PC-3 (cell line): ENCODE data around the gene TMEM218. TPM values are rescaled to one million over a fixed set of nuclear protein-coding genes. Genes with fewer than 3 reads are reported as not detected.

Source experiments
- ATAC-seq: fragments of 200-7000 bp; cut with Tn5 transposase; 2 replicates; pipeline ENCODE4 v1.9.1; 2020; ENCODE audit warnings: mild to moderate bottlenecking, moderate library complexity
- BruUV-seq: library from RNA; stranded (reverse); fragments of 400-500 nt; replicated peaks from 2 replicates; lab custom pipeline; 2021; lab: Mats Ljungman, UMichigan
- CTCF ChIA-PET: fragments of 300-600 bp; sonication (Branson Sonifier 250); formaldehyde crosslinking; loops from one replicate; lab custom pipeline; 2022; ENCODE audit warnings: antibody characterized with exemption; lab: Charles Lee
- POLR2A ChIA-PET: fragments of 300-600 bp; sonication (Branson Sonifier 250); formaldehyde crosslinking; loops from one replicate; lab custom pipeline; 2022; ENCODE audit warnings: antibody characterized with exemption; ENCODE audit not compliant: unreplicated experiment; lab: Charles Lee
- DNase-seq: peaks from one replicate; pipeline ENCODE4 v3.0.0-alpha.2; 2015
- H2AFZ ChIP-seq: fragments of 300-600 bp; sonication (generic); 2 replicates; pipeline ENCODE4 v1.6.0; 2016; ENCODE audit warnings: antibody characterized with exemption, low read length
- H3F3A ChIP-seq: fragments of 300-600 bp; sonication (generic); one replicate; pipeline ENCODE4 v1.6.0; 2017; ENCODE audit warnings: antibody characterized with exemption, low read length, control low read depth, mild to moderate bottlenecking; ENCODE audit not compliant: unreplicated experiment
- H3K27ac ChIP-seq: fragments of 300-600 bp; sonication (generic); 2 replicates; pipeline ENCODE4 v1.5.1; 2016; ENCODE audit warnings: mild to moderate bottlenecking, low read length
- H3K27me3 ChIP-seq: fragments of 300-600 bp; sonication (generic); 2 replicates; pipeline ENCODE4 v1.6.1; 2016; ENCODE audit warnings: low read length, mixed read lengths
- H3K36me3 ChIP-seq: fragments of 300-600 bp; sonication (generic); 2 replicates; pipeline ENCODE4 v1.6.1; 2016; ENCODE audit warnings: low read depth, mixed run types, low read length, mixed read lengths
- H3K4me1 ChIP-seq: fragments of 300-600 bp; sonication (generic); 2 replicates; pipeline ENCODE4 v1.5.1; 2016; ENCODE audit warnings: low read length; ENCODE audit not compliant: insufficient read depth
- H3K4me2 ChIP-seq: fragments of 300-600 bp; sonication (generic); 2 replicates; pipeline ENCODE4 v1.6.0; 2016; ENCODE audit warnings: low read length
- H3K4me3 ChIP-seq: fragments of 300-600 bp; sonication (generic); 2 replicates; pipeline ENCODE4 v1.5.1; 2016; ENCODE audit warnings: mild to moderate bottlenecking, low read length, mixed read lengths
- H3K79me2 ChIP-seq: fragments of 300-600 bp; sonication (generic); 2 replicates; pipeline ENCODE4 v1.6.1; 2017; ENCODE audit warnings: low read length, mixed read lengths
- H3K9ac ChIP-seq: fragments of 300-600 bp; sonication (generic); 2 replicates; pipeline ENCODE4 v1.6.0; 2016; ENCODE audit warnings: mild to moderate bottlenecking, low read length
- H3K9me2 ChIP-seq: fragments of 300-600 bp; sonication (generic); replicated peaks from 2 replicates; pipeline ENCODE4 v1.6.1; 2016; ENCODE audit warnings: mixed run types, low read length, mixed read lengths
- H3K9me3 ChIP-seq: fragments of 300-600 bp; sonication (generic); 2 replicates; pipeline ENCODE4 v1.6.1; 2016; ENCODE audit warnings: low read length, mixed read lengths
- H4K20me1 ChIP-seq: fragments of 300-600 bp; sonication (generic); 2 replicates; pipeline ENCODE4 v1.6.1; 2016; ENCODE audit warnings: low read length, mixed read lengths
- EZH2 ChIP-seq: fragments of 300-600 bp; sonication (generic); IDR thresholded peaks from one replicate; pipeline ENCODE4 v1.6.1; 2017; ENCODE audit warnings: antibody characterized with exemption, mild to moderate bottlenecking, low read length; ENCODE audit not compliant: unreplicated experiment
- EZH2phosphoT487 ChIP-seq: fragments of 300-600 bp; sonication (generic); IDR thresholded peaks from 2 replicates; pipeline ENCODE4 v1.6.1; 2018; ENCODE audit warnings: mild to moderate bottlenecking, antibody characterized with exemption, low read length, borderline replicate concordance
- intact Hi-C: fragments of 100-400 bp; cut with micrococcal nuclease; formaldehyde crosslinking; loops from 2 replicates; pipeline ENCODE4 v1.9.0; 2023
- total RNA-seq: library from RNA; depleted of rRNA; stranded (reverse); fragments of >200 nt; gene quantifications from 2 replicates; pipeline ENCODE4 v1.2.3, GENCODE V29; 2014
- TF ChIP-seq, protein P1 (sequence below): fragments of 300-600 bp; sonication (generic); conservative IDR thresholded peaks from 2 replicates; pipeline ENCODE4 v1.5.1; 2017; ENCODE audit warnings: antibody characterized with exemption, low read depth, mild to moderate bottlenecking, low read length

Gene TMEM218
- total RNA-seq, 1 experiment from 2014 or later, result 37.0 TPM

GRCh38 chr11:125117429-125117828 is 6.0 kb upstream of the TMEM218 start:
- ATAC-seq, result no peak
- Histone ChIP-seq H3K27me3 (0 out of 2 replicates have a peak, but pooled peaks cover 9% of the 10 kb centered on the region), H2AFZ (no peak overlapping the region), H3K9me3 (no peaks in the 10 kb centered on the region), H3K4me1 (no peaks in the 10 kb centered on the region), H3K9me2 (no peaks in the 10 kb centered on the region), H3K4me3 (no peak overlapping the region), H3F3A (no peaks in the 10 kb centered on the region), H3K36me3 (no peaks in the 10 kb centered on the region), H3K4me2 (no peak overlapping the region), H3K79me2 (no peaks in the 10 kb centered on the region), H3K9ac (no peak overlapping the region), H4K20me1 (no peaks in the 10 kb centered on the region), H3K27ac (no peak overlapping the region)
- DNase-seq, result no peak
- intact Hi-C loops, result no loop called here
- TF ChIP-seq EZH2, result no peak
- TF ChIP-seq, protein P1, sequence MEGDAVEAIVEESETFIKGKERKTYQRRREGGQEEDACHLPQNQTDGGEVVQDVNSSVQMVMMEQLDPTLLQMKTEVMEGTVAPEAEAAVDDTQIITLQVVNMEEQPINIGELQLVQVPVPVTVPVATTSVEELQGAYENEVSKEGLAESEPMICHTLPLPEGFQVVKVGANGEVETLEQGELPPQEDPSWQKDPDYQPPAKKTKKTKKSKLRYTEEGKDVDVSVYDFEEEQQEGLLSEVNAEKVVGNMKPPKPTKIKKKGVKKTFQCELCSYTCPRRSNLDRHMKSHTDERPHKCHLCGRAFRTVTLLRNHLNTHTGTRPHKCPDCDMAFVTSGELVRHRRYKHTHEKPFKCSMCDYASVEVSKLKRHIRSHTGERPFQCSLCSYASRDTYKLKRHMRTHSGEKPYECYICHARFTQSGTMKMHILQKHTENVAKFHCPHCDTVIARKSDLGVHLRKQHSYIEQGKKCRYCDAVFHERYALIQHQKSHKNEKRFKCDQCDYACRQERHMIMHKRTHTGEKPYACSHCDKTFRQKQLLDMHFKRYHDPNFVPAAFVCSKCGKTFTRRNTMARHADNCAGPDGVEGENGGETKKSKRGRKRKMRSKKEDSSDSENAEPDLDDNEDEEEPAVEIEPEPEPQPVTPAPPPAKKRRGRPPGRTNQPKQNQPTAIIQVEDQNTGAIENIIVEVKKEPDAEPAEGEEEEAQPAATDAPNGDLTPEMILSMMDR, result no peak
- TF ChIP-seq EZH2phosphoT487, result no peak
- no TSS peak for BruUV-seq
- CTCF ChIA-PET, result no interaction called here
- POLR2A ChIA-PET, result no interaction called here

GRCh38 chr11:125114518-125114917 is 3.1 kb upstream of the TMEM218 start:
- ChIA-PET POLR2A (interaction anchor here (0.6 kb wide), 1 partner anchor 10 kb away, joined by 4 read pairs; no protein-coding TSS in a partner anchor), CTCF (no interaction called here)
- Histone ChIP-seq H4K20me1 (no peaks in the 10 kb centered on the region), H3K79me2 (peaks cover 17% of the 10 kb centered on the region), H3K27me3 (0 out of 2 replicates have a peak, but pooled peaks cover 9% of the 10 kb centered on the region), H3K27ac (no peak overlapping the region), H3F3A (no peaks in the 10 kb centered on the region), H3K9ac (no peak overlapping the region), H3K36me3 (no peaks in the 10 kb centered on the region), H3K9me3 (no peaks in the 10 kb centered on the region), H3K9me2 (no peaks in the 10 kb centered on the region), H3K4me2 (no peak overlapping the region), H3K4me1 (peaks cover 7% of the 10 kb centered on the region), H2AFZ (no peak overlapping the region), H3K4me3 (no peak overlapping the region)
- DNase-seq (no peak), ATAC-seq (no peak)
- no TSS peak for BruUV-seq
- no peak for TF ChIP-seq EZH2phosphoT487
- TF ChIP-seq, protein P1, result peak; percentile 39
- no peak for TF ChIP-seq EZH2
- intact Hi-C loops, result no loop called here

DNA sequence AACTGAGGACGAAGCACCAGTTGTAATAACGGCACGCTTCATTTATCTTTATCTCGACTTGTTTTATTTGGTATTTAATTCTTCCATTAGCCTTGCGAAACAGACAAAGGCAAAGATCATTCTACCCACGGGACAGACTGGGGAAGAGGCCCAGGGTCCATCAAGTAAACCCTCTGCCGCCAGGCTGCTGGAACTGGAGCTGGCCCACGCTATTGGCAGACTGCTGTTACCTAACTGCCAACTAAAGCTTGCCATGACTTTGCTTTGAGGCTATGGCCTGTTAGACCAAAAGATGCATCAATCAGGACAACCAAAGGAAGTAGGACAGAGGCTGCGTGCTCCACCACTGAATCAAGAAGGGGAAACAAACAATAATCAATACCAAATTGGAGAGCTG is 780 bp upstream of the TMEM218 start:
- ChIA-PET CTCF (interaction anchor here (0.6 to 1.4 kb wide), 2 partner anchors 21 to 34 kb away, joined by 3 read pairs; no protein-coding TSS in a partner anchor), POLR2A (interaction anchor here (0.7 to 1.0 kb wide), 2 partner anchors 22 to 29 kb away, joined by 5 to 27 read pairs; no protein-coding TSS in a partner anchor)
- intact Hi-C loops, result no loop called here
- H3K9ac ChIP-seq, result no peak overlapping the region
- peaks cover 7% of the 10 kb centered on the region for H3K4me1 ChIP-seq
- no peaks in the 10 kb centered on the region for H3K36me3 ChIP-seq
- TF ChIP-seq, protein P1, result no peak
- TF ChIP-seq EZH2phosphoT487 (no peak), EZH2 (no peak)
- H3K9me2 ChIP-seq, result no peaks in the 10 kb centered on the region
- H3K4me3 ChIP-seq, result peak overlapping the region; percentile 33; the same call in 1 of the 2 replicates
- peaks cover 17% of the 10 kb centered on the region for H3K79me2 ChIP-seq
- BruUV-seq, result TSS peak; percentile 94
- H3K27me3 ChIP-seq, result 0 out of 2 replicates have a peak, but pooled peaks cover 8% of the 10 kb centered on the region
- DNase-seq (no peak), ATAC-seq (no peak)
- H3F3A ChIP-seq, result no peaks in the 10 kb centered on the region
- peak overlapping the region; percentile 53 for H3K4me2 ChIP-seq
- H2AFZ ChIP-seq, result peak overlapping the region; percentile 82
- H3K27ac ChIP-seq, result no peak overlapping the region
- no peaks in the 10 kb centered on the region for H3K9me3 ChIP-seq
- no peaks in the 10 kb centered on the region for H4K20me1 ChIP-seq
